Activated CD8-positive, alpha-beta memory T cell treated with anti-CD3 and anti-CD28 coated beads for 48 hours (primary cell): ENCODE data around the gene STRBP.
"Not testable (repeated sequence)": the region's sequence is repeated elsewhere in the genome, so short reads cannot be mapped to it uniquely, and the experiment has no call there.

Experiments used
- DNase-seq, 3 experiments: peaks; one replicate each; pipeline ENCODE4 v3.0.0-alpha.2; 2020; ENCODE audit warnings: low read depth in 2 of 3, low spot score in 2 of 3

The STRBP gene

GRCh38 chr9:123200469-123200868, 67.9 kb downstream of the STRBP start:
- DNase-seq, result not testable (repeated sequence)

- DNase-seq, result no peak
Observed at GRCh38 chr9:123196124-123196523, 72.3 kb downstream of the STRBP start.

GRCh38 chr9:123194023-123194422, 74.4 kb downstream of the STRBP start:
- no peak for DNase-seq

DNA sequence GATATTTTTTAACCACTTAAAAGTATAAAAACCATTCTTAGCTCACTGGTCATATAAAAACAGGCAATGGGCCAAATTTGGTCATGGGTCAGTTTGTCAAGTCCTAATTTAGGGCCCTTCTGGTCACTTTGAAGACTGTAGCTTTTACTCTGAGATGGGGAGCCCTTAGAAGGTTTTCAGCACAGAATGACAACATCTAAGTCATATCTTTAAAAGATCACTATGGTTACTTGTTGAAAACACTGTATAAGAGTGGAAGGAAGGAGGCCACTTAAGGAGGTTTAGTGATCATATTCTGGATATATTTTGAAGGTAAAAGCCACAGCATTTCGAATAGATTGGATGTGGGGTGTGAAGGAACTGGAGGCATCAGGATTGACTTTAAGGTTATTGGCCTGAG, 76.7 kb downstream of the STRBP start:
- DNase-seq, result no peak

- DNase-seq, result no peak
Observed at GRCh38 chr9:123191260-123191659, 77.1 kb downstream of the STRBP start.

DNA sequence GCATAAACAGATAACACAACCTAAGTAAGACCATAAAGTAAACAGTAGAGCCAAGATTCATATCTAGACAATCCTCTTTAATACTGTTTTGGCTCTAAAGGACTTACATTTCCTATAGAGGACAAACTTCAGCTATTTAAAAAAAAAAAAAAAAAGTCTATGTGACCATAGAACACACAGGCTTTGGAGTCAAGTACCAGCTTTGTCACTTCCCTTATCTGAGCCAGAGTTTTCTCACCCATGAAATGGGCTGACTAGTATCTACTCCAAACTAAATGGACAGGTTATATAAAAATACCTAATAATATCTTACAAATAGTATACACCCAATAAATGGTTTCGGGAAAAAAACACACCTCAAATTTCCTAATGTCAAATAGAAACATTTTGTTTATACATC, 81.3 kb downstream of the STRBP start:
- DNase-seq, result no peak

- DNase-seq, result not testable (repeated sequence)
Observed at GRCh38 chr9:123186029-123186428, 82.4 kb downstream of the STRBP start.

- no peak for DNase-seq
Observed at GRCh38 chr9:123176949-123177348, 91.4 kb downstream of the STRBP start.

GRCh38 chr9:123175854-123176629, 92.3 kb downstream of the STRBP start:
- no peak for DNase-seq

DNA sequence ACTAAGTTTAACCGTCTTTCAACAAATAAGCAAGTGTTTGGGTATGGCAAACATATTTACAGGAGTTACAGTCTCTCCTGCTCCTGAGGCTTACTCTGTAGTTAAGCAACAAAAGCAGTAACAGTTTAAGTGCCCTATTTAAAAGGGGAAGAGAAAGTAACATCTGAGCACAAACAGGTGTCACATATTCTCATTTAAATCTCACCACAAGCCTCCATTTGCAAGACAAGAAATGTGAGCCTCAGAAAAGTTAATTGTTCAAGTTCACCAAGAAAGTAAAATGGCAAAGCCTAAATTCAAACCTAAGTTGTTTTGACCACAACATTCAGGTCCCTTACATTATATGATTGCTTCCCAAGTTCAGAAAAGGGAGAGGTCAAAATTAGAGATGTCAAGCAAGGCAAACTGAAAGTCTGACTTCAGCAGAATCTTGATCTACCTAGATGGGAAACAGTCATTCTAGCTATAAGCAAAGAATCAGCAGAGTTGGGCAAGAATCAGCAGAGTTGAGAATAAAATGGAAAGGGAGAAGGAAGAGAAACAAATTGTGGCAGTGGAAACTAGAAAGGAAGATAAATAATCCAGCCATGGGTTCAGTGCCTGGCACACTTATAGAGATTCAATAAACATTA, 93.4 kb downstream of the STRBP start:
- DNase-seq, result no peak

- no peak for DNase-seq
Observed at GRCh38 chr9:123174079-123174478, 94.3 kb downstream of the STRBP start.

GRCh38 chr9:123169926-123170325, 98.5 kb downstream of the STRBP start:
- DNase-seq, result no peak

- DNase-seq, result no peak
Observed at GRCh38 chr9:123168586-123168985, 99.8 kb downstream of the STRBP start.

- no peak for DNase-seq
Observed at GRCh38 chr9:123167474-123167873, 100.9 kb downstream of the STRBP start.

DNA sequence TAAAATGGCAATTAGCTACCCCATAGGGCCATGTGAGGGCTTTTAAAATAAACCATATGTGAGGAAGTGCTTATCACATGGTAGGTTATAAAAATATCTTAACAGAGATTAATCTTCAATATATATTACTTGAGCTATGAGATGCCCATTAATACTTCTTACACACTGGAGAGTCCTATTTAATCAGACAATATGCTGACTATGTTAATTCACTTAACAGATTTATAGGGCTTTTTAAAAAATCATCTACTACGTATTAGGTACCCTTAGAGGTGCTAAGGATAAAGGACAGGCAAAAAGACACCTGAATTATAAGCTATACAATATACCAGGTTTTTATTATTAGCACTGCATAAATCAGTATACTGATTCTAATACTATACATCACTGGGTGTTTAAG, 102.6 kb downstream of the STRBP start:
- DNase-seq, result no peak

- DNase-seq, result no peak
Observed at GRCh38 chr9:123164285-123164684, 104.1 kb downstream of the STRBP start.

GRCh38 chr9:123162791-123163345, 105.5 kb downstream of the STRBP start:
- no peak for DNase-seq

GRCh38 chr9:123162360-123162759, 106.0 kb downstream of the STRBP start:
- no peak for DNase-seq

GRCh38 chr9:123157221-123157620, 111.2 kb downstream of the STRBP start:
- no peak for DNase-seq

GRCh38 chr9:123150708-123151503, 117.5 kb downstream of the STRBP start:
- no peak for DNase-seq

DNA sequence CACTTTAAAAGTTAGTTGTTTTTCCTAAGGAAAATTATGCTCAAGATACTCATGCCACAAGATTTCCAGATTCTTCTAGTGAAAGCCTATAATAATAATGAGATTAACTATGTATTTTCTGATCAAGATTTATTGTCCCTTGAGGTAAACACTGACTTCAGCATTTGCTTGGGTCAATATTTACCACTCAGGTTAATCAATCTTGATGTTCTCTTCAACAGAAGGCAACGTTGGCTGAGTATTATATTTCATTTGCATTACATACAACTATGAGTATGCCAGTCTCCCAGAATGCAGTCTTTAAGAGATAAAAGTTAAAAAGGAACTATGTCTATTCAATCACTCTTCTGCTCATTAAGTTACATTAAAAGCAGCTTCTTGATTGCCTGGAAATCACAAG, 119.3 kb downstream of the STRBP start:
- no peak for DNase-seq

- DNase-seq, result no peak
Observed at GRCh38 chr9:123138163-123138562, 130.2 kb downstream of the STRBP start.
